ENCODE data around the gene PRPH.

The PRPH gene

GRCh38 chr12:49272790-49273725, 21.9 kb upstream of the PRPH start:
- DNase-seq (ENCODE audit: low spot score) = no peak
- in situ Hi-C loops (cut with MboI; ENCODE audit: low pct_unique_long_range_greater_than_20kb, low sequenced_read_pairs, unreplicated experiment) = no loop called here
- no peak for TF ChIP-seq CTCF (IDR thresholded peaks at IDR 0.05; ENCODE audit: extremely low read depth, insufficient read depth, missing control alignments)

- in situ Hi-C loops (cut with MboI; ENCODE audit: low pct_unique_long_range_greater_than_20kb, low sequenced_read_pairs, unreplicated experiment) = no loop called here
- DNase-seq (ENCODE audit: low spot score) = no peak
- no peak for TF ChIP-seq CTCF (IDR thresholded peaks at IDR 0.05; ENCODE audit: extremely low read depth, insufficient read depth, missing control alignments)
These were observed 21.1 kb upstream of the PRPH start for GRCh38 chr12:49273726-49274395.

GRCh38 chr12:49274396-49275069, 20.4 kb upstream of the PRPH start:
- no peak for TF ChIP-seq CTCF (IDR thresholded peaks at IDR 0.05; ENCODE audit: extremely low read depth, insufficient read depth, missing control alignments)
- in situ Hi-C loops (cut with MboI; ENCODE audit: low pct_unique_long_range_greater_than_20kb, low sequenced_read_pairs, unreplicated experiment) = no loop called here
- no peak for DNase-seq (ENCODE audit: low spot score)

GRCh38 chr12:49276304-49277290, 18.4 kb upstream of the PRPH start:
- TF ChIP-seq CTCF (IDR thresholded peaks at IDR 0.05; ENCODE audit: extremely low read depth, insufficient read depth, missing control alignments) = no peak
- DNase-seq (ENCODE audit: low spot score) = no peak
- in situ Hi-C loops (cut with MboI; ENCODE audit: low pct_unique_long_range_greater_than_20kb, low sequenced_read_pairs, unreplicated experiment) = no loop called here

- DNase-seq (ENCODE audit: low spot score) = no peak
- TF ChIP-seq CTCF (IDR thresholded peaks at IDR 0.05; ENCODE audit: extremely low read depth, insufficient read depth, missing control alignments) = no peak
These were observed 17.5 kb upstream of the PRPH start for GRCh38 chr12:49277466-49277865.

More at GRCh38 chr12:49277466-49277865, 17.5 kb upstream of the PRPH start:
- in situ Hi-C loops (cut with MboI; ENCODE audit: low pct_unique_long_range_greater_than_20kb, low sequenced_read_pairs, unreplicated experiment) = no loop called here
